GM12873 (cell line): Measurements from ENCODE around the gene RPL13.

Experiments used
- CTCF ChIP-seq: IDR thresholded peaks from 2 replicates; pipeline ENCODE4 v1.5.1; 2012; ENCODE audit warnings: low read depth, mild to moderate bottlenecking, moderate library complexity, low read length, control low read depth; ENCODE audit not compliant: insufficient read depth; ENCODE audit errors: missing control alignments

Gene RPL13

GRCh38 chr16:89582614-89583196 is 22.2 kb downstream of the RPL13 start:
- TF ChIP-seq CTCF = no peak

GRCh38 chr16:89583197-89583894 is 22.9 kb downstream of the RPL13 start:
- TF ChIP-seq CTCF = no peak

GRCh38 chr16:89583895-89584644 is 23.6 kb downstream of the RPL13 start:
- no peak for TF ChIP-seq CTCF

GRCh38 chr16:89584768-89585549 is 24.5 kb downstream of the RPL13 start:
- TF ChIP-seq CTCF = no peak

GRCh38 chr16:89586218-89586617 is 25.7 kb downstream of the RPL13 start:
- TF ChIP-seq CTCF = no peak

GRCh38 chr16:89586853-89587252 is 26.4 kb downstream of the RPL13 start:
- TF ChIP-seq CTCF = no peak
